ENCODE results near the gene ARL16. TPM values are rescaled to one million over a fixed set of nuclear protein-coding genes. Genes with fewer than 3 reads are reported as not detected.

The ARL16 gene
- total and polyA plus RNA-seq, 2 of the 8 experiments (the other 6 are each of a cell fraction or from before 2014, with no cell fraction given), result 37.0 to 60.8 TPM

- Histone ChIP-seq H3K4me2 (ENCODE audit: insufficient read depth in 1 of 2, low read depth in 2 of 2, low read length in 2 of 2) (no peak overlapping the region), H2BK15ac (ENCODE audit: low read length) (no peak overlapping the region), H2AFZ (ENCODE audit: low read length) (no peak overlapping the region), H3K9ac (replicated peaks in 1 of 4; ENCODE audit: extremely low read depth in 1 of 4, low read depth in 3 of 4, low read length in 3 of 4) (no peak overlapping the region), H3K9me3 (ENCODE audit: insufficient read depth in 2 of 2, low read depth in 1 of 2, low read length in 1 of 2) (no peaks in the 10 kb centered on the region), H4K20me1 (replicated peaks in 1 of 2; ENCODE audit: control insufficient read depth in 1 of 2, insufficient read depth in 2 of 2, low read length in 2 of 2) (peaks cover under 1 to 23% of the 10 kb centered on the region in 2 experiments), H3K27ac (ENCODE audit: low read depth, low read length) (no peak overlapping the region), H3K79me2 (ENCODE audit: control insufficient read depth in 1 of 2, insufficient read depth in 2 of 2, low read length in 2 of 2) (peaks cover 0 to 7% of the 10 kb centered on the region in 2 experiments; a peak in 1 of 4 replicates), H3K18ac (ENCODE audit: extremely low read depth, low read length) (no peak overlapping the region), H2AK5ac (ENCODE audit: low read depth, low read length) (no peak overlapping the region), H3K4me3 (ENCODE audit: extremely low read depth in 1 of 4, insufficient read depth in 2 of 4, low read depth in 3 of 4, low read length in 4 of 4) (no peak overlapping the region), H3K36me3 (ENCODE audit: control insufficient read depth in 2 of 4, insufficient read depth in 4 of 4, low read length in 3 of 4) (peaks cover 4 to 59% (median 31%) of the 10 kb centered on the region in 4 experiments; a peak in 6 of 8 replicates), H2BK5ac (ENCODE audit: low read depth, low read length) (no peak overlapping the region), H4K91ac (replicated peaks; ENCODE audit: insufficient read length, low read length) (no peak overlapping the region), H3K79me1 (ENCODE audit: low read depth, low read length) (peaks cover 4% of the 10 kb centered on the region), H2BK120ac (replicated peaks; ENCODE audit: low read depth, low read length) (no peak overlapping the region), H4K8ac (ENCODE audit: extremely low read depth, insufficient read depth, low read length) (no peak overlapping the region), H3K23ac (ENCODE audit: insufficient read length) (no peak overlapping the region), H3K14ac (ENCODE audit: insufficient read length) (no peak overlapping the region), H4K5ac (ENCODE audit: insufficient read length, low read depth, low read length) (no peak overlapping the region), H2BK12ac (ENCODE audit: low read depth, low read length) (no peak overlapping the region), H3K23me2 (ENCODE audit: low read depth, low read length) (no peaks in the 10 kb centered on the region), H3K4me1 (replicated peaks in 1 of 4; ENCODE audit: control insufficient read depth in 3 of 4, insufficient read depth in 4 of 4, low read length in 3 of 4) (no peaks in the 10 kb centered on the region), H2BK20ac (ENCODE audit: low read length) (no peak overlapping the region), H3K27me3 (replicated peaks in 1 of 4; ENCODE audit: control insufficient read depth in 3 of 4, extremely low read depth in 1 of 4, insufficient read depth in 3 of 4, low read length in 3 of 4) (no peaks in the 10 kb centered on the region), H3K4ac (replicated peaks; ENCODE audit: insufficient read length, low read depth, low read length) (no peak overlapping the region), H3K56ac (replicated peaks; ENCODE audit: insufficient read length, low read depth, low read length) (no peak overlapping the region)
- 97% methylated on average over 12 of the region's 17 CpGs; no CpG with 5 or more reads in 1 of the 2 experiments for WGBS, 2 experiments (ENCODE audit: extremely low coverage in 1 of 2, insufficient coverage in 1 of 2, insufficient read length in 1 of 2, insufficient replicate concordance in 2 of 2, low coverage in 1 of 2, low lambda C conversion rate in 2 of 2, missing lambda C conversion rate in 1 of 2)
- no peak for FAIRE-seq
- no peak for DNase-seq (ENCODE audit: low read depth in 1 of 2, low spot score in 2 of 2)
- POLR2A ChIA-PET (ENCODE audit: partially characterized antibody), result interaction anchor here (0.6 to 28.4 kb wide), 5 partner anchors 8 to 48 kb away, joined by 3 to 436 read pairs (median 5); partner anchors contain the start of genes ARL16, HGS, MRPL12 and SLC25A10
- CTCF ChIA-PET (ENCODE audit: partially characterized antibody), result interaction anchor here (0.7 to 1.4 kb wide), 3 partner anchors 15 to 514 kb away, joined by 3 to 4 read pairs (median 3); no protein-coding TSS in a partner anchor
- no peak for TF ChIP-seq CEBPB (IDR thresholded peaks at IDR 0.05; ENCODE audit: low read depth, low read length)
- no peak for TF ChIP-seq RXRA (IDR thresholded peaks at IDR 0.05; ENCODE audit: insufficient read depth, low read depth, low read length)
- no peak for TF ChIP-seq NANOG (IDR thresholded peaks at IDR 0.05; ENCODE audit: insufficient read depth, low read depth, low read length, poor library complexity, severe bottlenecking)
- TF ChIP-seq SP1 (IDR thresholded peaks at IDR 0.05; ENCODE audit: low read depth, low read length), result no peak
- TF ChIP-seq TBP (IDR thresholded peaks at IDR 0.05; ENCODE audit: low read depth, low read length), result no peak
These were observed 7.0 kb upstream of the ARL16 start for GRCh38 chr17:81690549-81690948.
